Thoracic aorta (tissue), 2 donors: ENCODE data around the gene SAE1. TPM values are rescaled to one million over a fixed set of nuclear protein-coding genes. Genes with fewer than 3 reads are reported as not detected.

Experiments used
- ATAC-seq: fragments of 150-250 bp; one replicate; pipeline ENCODE4 v1.8.0; 2017; ENCODE audit warnings: low read depth; ENCODE audit not compliant: insufficient number of reproducible peaks, low FRiP score
- DNase-seq: peaks from one replicate; pipeline ENCODE4 v3.0.0-alpha.2; 2020; ENCODE audit warnings: low spot score
- H3K27ac ChIP-seq, 2 donors: fragments of 200-600 bp; sonication (generic); 1 replicate in 1 of 2; 2 replicates in 1 of 2; pipeline ENCODE4 v1.5.1; 2016; ENCODE audit warnings: mild to moderate bottlenecking in 2 of 2, moderate library complexity in 2 of 2
- H3K27me3 ChIP-seq: fragments of 200-600 bp; sonication (generic); replicated peaks from 2 replicates; pipeline ENCODE4 v1.6.0; 2016; ENCODE audit warnings: mild to moderate bottlenecking; ENCODE audit not compliant: insufficient read depth
- H3K36me3 ChIP-seq: fragments of 200-600 bp; sonication (generic); one replicate; pipeline ENCODE4 v1.5.1; 2016
- H3K4me1 ChIP-seq, 2 donors: fragments of 200-600 bp; sonication (generic); 1 replicate in 1 of 2; 2 replicates in 1 of 2; pipeline versions ENCODE4 v1.5.1 to v1.6.0; 2016; ENCODE audit warnings: low read depth in 2 of 2, mild to moderate bottlenecking in 1 of 2; ENCODE audit not compliant: control insufficient read depth in 1 of 2
- H3K4me3 ChIP-seq: fragments of 200-600 bp; sonication (generic); 2 replicates; pipeline ENCODE4 v1.5.1; 2016; ENCODE audit warnings: mild to moderate bottlenecking
- H3K9me3 ChIP-seq: fragments of 200-600 bp; sonication (generic); 2 replicates; pipeline ENCODE4 v1.5.1; 2016
- total RNA-seq, 2 donors: library from RNA; depleted of rRNA; stranded (reverse); fragments of >200 nt; gene quantifications; one replicate each; pipeline versions ENCODE4 v1.1.0 to v1.2.3, GENCODE V29; 2016
- TF ChIP-seq, protein P1 (sequence below): fragments of 200-600 bp; sonication (generic); IDR thresholded peaks from one replicate; pipeline ENCODE4 v1.5.1; 2019; ENCODE audit warnings: antibody characterized with exemption

Gene SAE1
- total RNA-seq, 2 donors from 2014 or later: 39.3 to 50.8 TPM

DNA sequence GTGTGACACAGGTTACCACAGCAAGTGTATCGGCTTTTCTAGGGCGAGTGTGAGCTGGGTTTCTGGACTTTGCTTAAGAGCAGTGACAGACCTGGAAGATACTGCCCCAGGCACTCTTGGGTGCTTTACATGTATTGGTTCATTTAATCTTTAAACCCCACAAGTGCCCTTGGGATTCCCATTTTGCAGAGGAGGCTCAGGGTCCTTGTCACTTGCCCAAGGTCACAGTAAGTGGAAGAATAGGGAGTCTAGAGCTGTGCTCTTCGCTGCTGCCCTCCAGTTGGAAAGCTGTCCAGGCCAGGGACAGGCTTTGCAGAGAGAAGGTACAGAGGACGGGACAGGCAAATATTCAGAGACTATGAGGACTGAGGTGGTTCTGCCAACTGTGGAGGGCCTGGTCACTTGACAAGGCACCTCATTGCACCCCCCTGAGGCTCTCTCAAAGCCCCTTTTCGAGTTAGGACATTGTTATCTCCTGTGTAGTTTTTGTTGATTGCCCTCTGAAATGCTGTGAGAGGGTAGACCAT, 57.9 kb downstream of the SAE1 start:
- Histone ChIP-seq H3K36me3 (no peaks in the 10 kb centered on the region), H3K9me3 (no peaks in the 10 kb centered on the region), H3K27ac (peak overlapping the region; percentile 77 to 83), H3K4me3 (no peak overlapping the region), H3K27me3 (no peaks in the 10 kb centered on the region), H3K4me1 (peaks cover 14 to 31% of the 10 kb centered on the region in 2 donors)
- TF ChIP-seq, protein P1, sequence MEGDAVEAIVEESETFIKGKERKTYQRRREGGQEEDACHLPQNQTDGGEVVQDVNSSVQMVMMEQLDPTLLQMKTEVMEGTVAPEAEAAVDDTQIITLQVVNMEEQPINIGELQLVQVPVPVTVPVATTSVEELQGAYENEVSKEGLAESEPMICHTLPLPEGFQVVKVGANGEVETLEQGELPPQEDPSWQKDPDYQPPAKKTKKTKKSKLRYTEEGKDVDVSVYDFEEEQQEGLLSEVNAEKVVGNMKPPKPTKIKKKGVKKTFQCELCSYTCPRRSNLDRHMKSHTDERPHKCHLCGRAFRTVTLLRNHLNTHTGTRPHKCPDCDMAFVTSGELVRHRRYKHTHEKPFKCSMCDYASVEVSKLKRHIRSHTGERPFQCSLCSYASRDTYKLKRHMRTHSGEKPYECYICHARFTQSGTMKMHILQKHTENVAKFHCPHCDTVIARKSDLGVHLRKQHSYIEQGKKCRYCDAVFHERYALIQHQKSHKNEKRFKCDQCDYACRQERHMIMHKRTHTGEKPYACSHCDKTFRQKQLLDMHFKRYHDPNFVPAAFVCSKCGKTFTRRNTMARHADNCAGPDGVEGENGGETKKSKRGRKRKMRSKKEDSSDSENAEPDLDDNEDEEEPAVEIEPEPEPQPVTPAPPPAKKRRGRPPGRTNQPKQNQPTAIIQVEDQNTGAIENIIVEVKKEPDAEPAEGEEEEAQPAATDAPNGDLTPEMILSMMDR: no peak
- DNase-seq (no peak), ATAC-seq (no peak)

DNA sequence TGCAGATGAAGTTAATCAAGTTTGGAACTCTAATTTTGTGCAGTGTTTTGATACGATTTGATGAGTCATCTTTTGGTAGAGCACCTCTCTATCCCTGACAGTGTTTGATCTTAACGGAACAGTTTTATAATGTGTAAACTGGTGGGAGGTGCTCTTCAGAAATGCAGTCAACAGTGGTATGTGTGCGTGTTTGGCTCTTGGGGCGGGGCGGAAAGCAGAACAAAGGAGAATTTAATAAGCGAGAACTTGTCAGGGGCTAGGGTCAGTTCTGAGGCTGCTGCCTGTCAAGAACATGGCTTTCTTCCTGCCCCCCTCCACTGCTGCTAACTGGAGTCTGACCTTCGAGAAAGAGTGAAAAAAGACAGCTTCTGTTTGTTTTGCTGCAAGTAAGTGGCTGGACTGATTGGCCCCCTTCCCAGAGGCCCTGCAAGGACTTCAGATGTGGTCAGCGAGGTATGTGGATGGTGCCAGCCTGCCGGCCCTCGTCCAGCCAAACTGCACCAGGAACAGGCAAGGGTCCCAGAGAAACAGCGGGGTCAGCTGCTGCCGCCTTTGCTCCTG, 59.6 kb downstream of the SAE1 start:
- Histone ChIP-seq H3K27me3 (no peaks in the 10 kb centered on the region), H3K36me3 (no peaks in the 10 kb centered on the region), H3K27ac (peak overlapping the region; percentile 77 to 83), H3K4me3 (peak overlapping the region; percentile 48), H3K4me1 (peaks cover 14 to 31% of the 10 kb centered on the region in 2 donors), H3K9me3 (no peaks in the 10 kb centered on the region)
- ATAC-seq: no peak
- peak; percentile 54 for DNase-seq
- TF ChIP-seq, protein P1: no peak

DNA sequence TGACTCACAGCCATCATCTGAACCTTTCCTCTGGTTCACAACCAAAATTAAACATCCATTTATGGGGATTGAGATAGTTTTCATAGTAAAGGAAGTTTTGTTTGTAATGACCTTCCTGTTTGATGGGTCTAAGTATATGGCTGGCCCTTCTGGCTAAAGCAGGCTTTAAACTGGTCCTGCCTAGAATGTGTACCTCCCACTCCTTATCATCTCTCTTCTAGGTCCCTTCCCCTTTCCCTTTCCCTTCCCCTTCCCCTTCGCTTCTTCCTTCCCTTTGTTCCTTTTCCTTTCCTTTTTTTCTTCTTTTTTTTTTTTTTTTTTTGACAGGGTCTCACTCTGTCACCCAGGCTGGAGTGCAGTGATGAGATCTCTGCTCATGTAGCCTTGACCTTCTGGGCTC, 64.8 kb downstream of the SAE1 start:
- peaks cover 9% of the 10 kb centered on the region for H3K36me3 ChIP-seq
- H3K27me3 ChIP-seq: no peaks in the 10 kb centered on the region
- no peak for DNase-seq
- H3K4me1 ChIP-seq: peaks cover 8 to 14% of the 10 kb centered on the region in 2 donors
- TF ChIP-seq, protein P1: no peak
- H3K4me3 ChIP-seq: no peak overlapping the region
- ATAC-seq: no peak
- no peak overlapping the region for H3K27ac ChIP-seq
- H3K9me3 ChIP-seq: no peaks in the 10 kb centered on the region

DNA sequence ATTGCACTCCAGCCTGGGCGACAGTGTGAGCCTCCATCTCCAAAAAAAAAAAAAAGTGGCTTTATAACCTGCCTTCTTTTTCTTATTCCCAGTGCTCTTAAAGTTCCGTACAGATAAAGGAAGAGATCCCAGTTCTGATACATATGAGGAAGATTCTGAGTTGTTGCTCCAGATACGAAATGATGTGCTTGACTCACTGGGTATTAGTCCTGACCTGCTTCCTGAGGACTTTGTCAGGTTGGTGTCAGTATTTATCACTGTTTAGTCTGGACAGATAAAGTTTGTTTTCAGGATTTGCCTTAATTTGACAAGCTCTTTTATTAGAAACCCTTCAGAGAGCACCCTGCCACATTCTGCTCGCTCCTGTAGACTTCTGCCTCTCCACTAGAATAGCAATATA, 66.5 kb downstream of the SAE1 start:
- no peak overlapping the region for H3K4me3 ChIP-seq
- peaks cover 9% of the 10 kb centered on the region for H3K36me3 ChIP-seq
- DNase-seq: no peak
- no peaks in the 10 kb centered on the region for H3K9me3 ChIP-seq
- H3K27ac ChIP-seq: no peak overlapping the region
- TF ChIP-seq, protein P1: no peak
- ATAC-seq: no peak
- no peaks in the 10 kb centered on the region for H3K4me1 ChIP-seq
- no peaks in the 10 kb centered on the region for H3K27me3 ChIP-seq

DNA sequence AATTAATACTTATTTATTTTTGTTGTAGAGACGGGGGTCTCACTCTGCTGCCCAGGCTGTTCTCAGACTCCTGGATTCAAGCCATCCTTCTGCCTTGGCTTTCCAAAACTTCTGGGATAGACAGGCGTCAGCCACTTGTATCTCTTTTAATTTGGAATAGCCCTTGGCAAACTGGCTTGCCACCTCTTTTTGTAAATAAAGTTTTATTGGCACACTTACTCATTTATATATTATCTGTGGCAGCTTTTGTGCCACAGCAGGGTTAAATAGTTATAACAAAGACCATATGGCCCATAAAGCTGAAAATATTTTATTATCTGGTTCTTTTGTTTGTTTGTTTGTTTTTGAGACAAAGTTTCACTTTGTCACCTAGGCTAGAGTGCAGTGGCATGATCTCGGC, 69.9 kb downstream of the SAE1 start:
- H3K27ac ChIP-seq: no peak overlapping the region
- no peak for ATAC-seq
- H3K27me3 ChIP-seq: no peaks in the 10 kb centered on the region
- DNase-seq: no peak
- H3K36me3 ChIP-seq: peaks cover 17% of the 10 kb centered on the region
- no peaks in the 10 kb centered on the region for H3K9me3 ChIP-seq
- no peaks in the 10 kb centered on the region for H3K4me1 ChIP-seq
- H3K4me3 ChIP-seq: no peak overlapping the region
- TF ChIP-seq, protein P1: no peak
